H7 (cell line): ENCODE data around the gene AUTS2. TPM values are rescaled to one million over a fixed set of nuclear protein-coding genes. Genes with fewer than 3 reads are reported as not detected.

Experiments used
- DNase-seq: peaks from one replicate; pipeline ENCODE4 v3.0.0; 2012
- H3K27me3 ChIP-seq: 2 replicates; pipeline ENCODE4 v1.6.0; 2011; ENCODE audit warnings: mild to moderate bottlenecking, low read length; ENCODE audit not compliant: control insufficient read depth, insufficient read depth
- H3K36me3 ChIP-seq: replicated peaks from 2 replicates; pipeline ENCODE4 v1.5.1; 2011; ENCODE audit warnings: low read length; ENCODE audit not compliant: control insufficient read depth, insufficient read depth
- H3K4me3 ChIP-seq: 2 replicates; pipeline ENCODE4 v1.5.1; 2011; ENCODE audit warnings: low read depth, mild to moderate bottlenecking, control low read depth, low read length, moderate library complexity; ENCODE audit not compliant: insufficient read depth
- total RNA-seq: library from RNA; depleted of rRNA; stranded (reverse); fragments of >200 nt; shearing (Covaris generic); gene quantifications from 2 replicates; pipeline ENCODE4 v1.2.3, GENCODE V29; 2014

AUTS2 gene
- total RNA-seq, 1 experiment from 2014 or later: 16.1 TPM

- H3K36me3 ChIP-seq: no peaks in the 10 kb centered on the region
- H3K4me3 ChIP-seq: no peak overlapping the region
- H3K27me3 ChIP-seq: no peaks in the 10 kb centered on the region
- DNase-seq: no peak
Measured at GRCh38 chr7:69710768-69711438, 112.6 kb downstream of the AUTS2 start.

DNA sequence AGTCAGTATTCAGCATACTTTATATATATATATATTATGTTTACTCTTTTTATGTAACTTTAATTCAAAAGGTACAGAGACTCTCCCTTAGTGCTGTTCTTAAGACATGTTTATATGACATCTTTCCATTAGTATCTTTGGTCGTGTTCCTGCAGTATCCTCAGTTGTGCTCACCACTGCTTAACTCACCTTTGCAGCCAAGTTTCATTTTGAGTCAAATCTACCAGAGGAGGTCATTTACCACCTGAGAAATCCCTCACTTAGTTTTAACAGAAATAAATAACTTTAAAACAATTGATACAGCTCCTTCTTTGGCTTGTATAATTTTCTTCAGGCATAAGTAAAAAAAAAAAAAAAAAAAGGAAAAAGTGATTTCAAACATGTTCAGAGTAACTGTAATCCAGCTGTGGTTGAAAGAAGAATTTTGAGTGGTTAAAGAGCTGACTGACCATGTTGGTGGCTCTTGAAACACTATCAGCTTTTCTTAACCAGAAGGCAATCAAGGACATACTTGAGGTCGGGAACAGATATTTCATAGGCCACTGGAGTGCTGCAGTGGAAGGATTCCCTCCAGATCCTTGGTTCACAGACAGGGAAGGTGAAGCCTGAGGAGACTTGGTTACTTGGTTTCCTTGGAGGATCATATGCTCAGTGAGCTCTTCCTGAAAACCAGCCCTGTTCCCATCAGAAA lies 116.8 kb downstream of the AUTS2 start:
- Histone ChIP-seq H3K27me3 (no peaks in the 10 kb centered on the region), H3K4me3 (no peak overlapping the region), H3K36me3 (no peaks in the 10 kb centered on the region)
- DNase-seq: no peak

- DNase-seq: no peak
- Histone ChIP-seq H3K27me3 (no peaks in the 10 kb centered on the region), H3K4me3 (no peak overlapping the region), H3K36me3 (no peaks in the 10 kb centered on the region)
Measured at GRCh38 chr7:69717221-69717620, 118.9 kb downstream of the AUTS2 start.

- Histone ChIP-seq H3K27me3 (no peaks in the 10 kb centered on the region), H3K4me3 (no peak overlapping the region)
Measured at GRCh38 chr7:69719717-69720116, 121.4 kb downstream of the AUTS2 start.

GRCh38 chr7:69722843-69723242 lies 124.6 kb downstream of the AUTS2 start:
- Histone ChIP-seq H3K4me3 (no peak overlapping the region), H3K27me3 (no peaks in the 10 kb centered on the region), H3K36me3 (no peaks in the 10 kb centered on the region)
- no peak for DNase-seq

More at GRCh38 chr7:69719717-69720116, 121.4 kb downstream of the AUTS2 start:
- H3K36me3 ChIP-seq: no peaks in the 10 kb centered on the region
- DNase-seq: no peak

DNA sequence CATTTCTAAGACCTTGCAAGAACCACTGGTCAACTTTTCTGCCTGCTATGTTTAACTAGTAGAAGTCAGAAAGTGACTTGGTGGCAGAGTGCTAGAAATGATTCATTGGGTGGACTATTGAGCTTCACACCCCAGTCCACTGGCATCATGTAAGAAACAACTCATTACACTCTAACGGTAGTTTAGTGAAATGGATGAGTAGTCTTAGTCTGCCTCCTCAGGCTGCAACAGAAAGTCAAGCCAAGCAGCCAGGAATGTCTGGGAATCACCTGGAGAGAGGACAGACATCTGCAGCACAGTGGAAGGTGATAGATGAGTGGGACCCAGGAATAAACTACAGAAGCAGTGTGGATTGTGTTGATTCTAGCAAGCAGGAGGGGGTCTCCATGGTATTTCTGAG lies 125.4 kb downstream of the AUTS2 start:
- no peaks in the 10 kb centered on the region for H3K36me3 ChIP-seq
- DNase-seq: no peak
- H3K27me3 ChIP-seq: no peaks in the 10 kb centered on the region
- H3K4me3 ChIP-seq: no peak overlapping the region

DNA sequence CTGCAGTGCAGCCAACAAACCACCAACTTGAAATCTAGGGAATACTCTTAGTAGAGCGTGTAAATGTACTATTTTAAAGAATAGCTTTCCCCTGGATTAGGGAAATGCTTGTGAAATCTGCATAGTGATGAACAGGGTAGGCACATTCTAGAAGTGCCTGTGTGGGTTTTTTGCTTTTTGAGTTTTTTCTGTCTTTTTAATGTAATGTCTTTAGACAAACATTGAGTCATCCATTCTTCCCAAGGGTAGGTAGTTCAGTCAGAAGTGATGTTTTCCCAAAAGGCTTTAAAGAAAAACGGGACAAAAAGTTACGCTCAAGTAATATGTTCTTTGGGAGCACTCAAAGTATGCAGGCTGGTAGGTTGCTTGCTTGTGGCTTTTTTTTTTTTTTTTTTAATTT lies 130.0 kb downstream of the AUTS2 start:
- Histone ChIP-seq H3K4me3 (no peak overlapping the region), H3K36me3 (no peaks in the 10 kb centered on the region), H3K27me3 (no peaks in the 10 kb centered on the region)
- DNase-seq: no peak

- no peak for DNase-seq
- Histone ChIP-seq H3K36me3 (no peaks in the 10 kb centered on the region), H3K27me3 (no peaks in the 10 kb centered on the region), H3K4me3 (no peak overlapping the region)
Measured at GRCh38 chr7:69732203-69732602, 133.9 kb downstream of the AUTS2 start.

GRCh38 chr7:69735582-69735981 lies 137.3 kb downstream of the AUTS2 start:
- no peak for DNase-seq
- no peak overlapping the region for H3K4me3 ChIP-seq

DNA sequence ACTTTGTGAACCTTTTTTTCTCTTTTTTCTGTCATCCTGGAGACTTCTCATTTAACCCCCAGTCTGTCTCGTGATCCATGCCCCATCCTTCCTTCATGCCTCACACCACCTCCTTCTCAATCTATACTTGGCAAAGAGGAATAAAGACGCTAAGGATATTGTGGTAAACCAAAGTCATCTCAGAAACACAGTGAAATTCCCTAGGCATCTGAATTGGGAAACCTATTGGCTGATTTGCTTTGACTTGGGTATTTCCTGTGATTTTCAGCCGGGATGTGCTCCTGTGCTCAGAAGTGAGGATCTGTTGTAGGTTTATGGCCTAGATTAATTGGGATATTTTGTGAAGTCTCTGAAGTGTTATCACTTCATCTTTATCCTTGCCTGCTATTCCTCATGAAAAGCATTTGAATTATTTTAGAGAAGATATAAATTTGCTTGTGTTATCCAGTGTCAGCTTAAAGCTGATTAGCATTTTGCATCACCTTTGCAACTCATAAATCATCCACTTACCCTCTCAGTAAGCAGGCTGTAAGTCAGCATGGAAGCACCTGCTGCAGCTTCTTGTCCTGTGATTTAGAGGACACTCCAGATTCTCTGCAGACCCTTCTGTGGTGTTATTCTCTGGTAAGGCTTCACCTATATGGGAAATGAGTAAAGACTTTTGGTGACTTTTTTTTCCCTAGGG lies 138.0 kb downstream of the AUTS2 start:
- no peaks in the 10 kb centered on the region for H3K27me3 ChIP-seq
- DNase-seq: no peak
- H3K36me3 ChIP-seq: no peaks in the 10 kb centered on the region
- no peak overlapping the region for H3K4me3 ChIP-seq

More at GRCh38 chr7:69735582-69735981, 137.3 kb downstream of the AUTS2 start:
- Histone ChIP-seq H3K27me3 (no peaks in the 10 kb centered on the region), H3K36me3 (no peaks in the 10 kb centered on the region)

GRCh38 chr7:69738396-69738951 lies 140.2 kb downstream of the AUTS2 start:
- H3K4me3 ChIP-seq: no peak overlapping the region
- H3K36me3 ChIP-seq: no peaks in the 10 kb centered on the region
- no peaks in the 10 kb centered on the region for H3K27me3 ChIP-seq
- DNase-seq: no peak

DNA sequence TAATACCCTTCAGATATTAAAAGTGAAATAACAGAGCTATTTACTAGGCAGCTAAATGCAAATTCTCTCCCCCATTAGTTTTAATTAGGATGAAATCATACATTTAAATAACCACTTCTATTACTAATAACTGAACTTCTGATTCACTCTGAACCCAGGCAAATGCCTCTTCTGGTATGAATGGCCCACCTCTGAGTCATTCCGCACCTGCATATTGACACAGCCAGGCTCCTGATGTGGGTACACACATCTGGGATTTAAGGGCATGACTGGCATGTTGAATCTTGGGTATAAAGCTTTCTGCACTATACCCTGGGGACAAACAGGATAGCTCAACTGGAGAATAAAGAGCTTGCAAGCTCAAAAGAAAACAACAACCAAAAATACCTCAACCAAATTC lies 140.9 kb downstream of the AUTS2 start:
- H3K4me3 ChIP-seq: no peak overlapping the region
- H3K36me3 ChIP-seq: no peaks in the 10 kb centered on the region
- DNase-seq: no peak
- no peaks in the 10 kb centered on the region for H3K27me3 ChIP-seq

- no peak for DNase-seq
- Histone ChIP-seq H3K27me3 (no peaks in the 10 kb centered on the region), H3K4me3 (no peak overlapping the region), H3K36me3 (no peaks in the 10 kb centered on the region)
Measured at GRCh38 chr7:69739931-69740431, 141.7 kb downstream of the AUTS2 start.

GRCh38 chr7:69742237-69742636 lies 144.0 kb downstream of the AUTS2 start:
- DNase-seq: no peak
- Histone ChIP-seq H3K4me3 (no peak overlapping the region), H3K36me3 (no peaks in the 10 kb centered on the region), H3K27me3 (no peaks in the 10 kb centered on the region)

GRCh38 chr7:69743436-69743835 lies 145.2 kb downstream of the AUTS2 start:
- no peaks in the 10 kb centered on the region for H3K27me3 ChIP-seq
- H3K36me3 ChIP-seq: no peaks in the 10 kb centered on the region
- no peak overlapping the region for H3K4me3 ChIP-seq
- DNase-seq: no peak
